WTC11 (cell line): Measurements from ENCODE around the gene PCDHGA1. TPM values are rescaled to one million over a fixed set of nuclear protein-coding genes. Genes with fewer than 3 reads are reported as not detected.

Source experiments
- ATAC-seq: fragments of 200-7000 bp; cut with Tn5 transposase; 2 replicates; pipeline ENCODE4 v1.10.0; 2021; ENCODE audit warnings: mild to moderate bottlenecking, moderate library complexity
- CTCF ChIA-PET: fragments of 300-600 bp; sonication (Branson Sonifier 250); formaldehyde crosslinking; loops from one replicate; lab custom pipeline; 2021; ENCODE audit warnings: antibody characterized with exemption; lab: Charles Lee
- POLR2A ChIA-PET: fragments of 350-600 bp; sonication (Branson Sonifier 250); formaldehyde crosslinking; loops from one replicate; lab custom pipeline; 2021; ENCODE audit warnings: antibody characterized with exemption; lab: Charles Lee
- DNase-seq: peaks from one replicate; pipeline ENCODE4 v3.0.0; 2021; ENCODE audit warnings: low spot score
- H3K27ac Mint-ChIP-seq: 2 replicates; pipeline ENCODE4 v1.8.0; 2021; ENCODE audit warnings: mixed read lengths
- H3K27me3 Mint-ChIP-seq: 2 replicates; pipeline ENCODE4 v1.8.0; 2021; ENCODE audit warnings: low read depth, mild to moderate bottlenecking, moderate library complexity, mixed read lengths
- H3K36me3 Mint-ChIP-seq: 2 replicates; pipeline ENCODE4 v1.8.0; 2021; ENCODE audit warnings: mixed read lengths
- H3K4me1 Mint-ChIP-seq: 2 replicates; pipeline ENCODE4 v1.8.0; 2022; ENCODE audit warnings: mixed read lengths
- H3K4me3 Mint-ChIP-seq: 2 replicates; pipeline ENCODE4 v1.8.0; 2021; ENCODE audit warnings: mild to moderate bottlenecking, moderate library complexity, mixed read lengths
- H3K9me3 Mint-ChIP-seq: 2 replicates; pipeline ENCODE4 v1.8.0; 2021; ENCODE audit warnings: mixed read lengths
- ATF1 ChIP-seq: sonication (generic); formaldehyde crosslinking; IDR thresholded peaks from 2 replicates; pipeline ENCODE4 v1.8.1; 2023; ENCODE audit warnings: mild to moderate bottlenecking, moderate library complexity, missing genetic modification reagents
- CBFB ChIP-seq: sonication (generic); formaldehyde crosslinking; IDR thresholded peaks from 2 replicates; pipeline ENCODE4 v1.8.1; 2022; ENCODE audit warnings: mild to moderate bottlenecking, low read depth, missing genetic modification reagents
- ELF4 ChIP-seq: sonication (generic); formaldehyde crosslinking; IDR thresholded peaks from 2 replicates; pipeline ENCODE4 v1.8.1; 2022; ENCODE audit warnings: low read depth, mild to moderate bottlenecking, moderate library complexity, missing genetic modification reagents
- FOXP1 ChIP-seq: sonication (generic); formaldehyde crosslinking; IDR thresholded peaks from 2 replicates; pipeline ENCODE4 v1.8.0; 2022; ENCODE audit warnings: missing genetic modification reagents, mild to moderate bottlenecking, moderate library complexity, borderline replicate concordance
- NR2C2 ChIP-seq: sonication (generic); formaldehyde crosslinking; IDR thresholded peaks from 2 replicates; pipeline ENCODE4 v1.8.0; 2022; ENCODE audit warnings: mild to moderate bottlenecking, missing genetic modification reagents
- NR3C1 ChIP-seq: sonication (generic); formaldehyde crosslinking; conservative IDR thresholded peaks from 2 replicates; pipeline ENCODE4 v1.8.1; 2023; ENCODE audit warnings: low read depth, mild to moderate bottlenecking, missing genetic modification reagents
- PREB ChIP-seq: sonication (generic); formaldehyde crosslinking; IDR thresholded peaks from 2 replicates; pipeline ENCODE4 v1.8.1; 2022; ENCODE audit warnings: mild to moderate bottlenecking, missing genetic modification reagents, moderate library complexity, borderline replicate concordance
- PRRX2 ChIP-seq: fragments of 250-450 bp; sonication (Bioruptor Pico); IDR thresholded peaks from 2 replicates; pipeline ENCODE4 v1.8.0; 2021; ENCODE audit warnings: mild to moderate bottlenecking
- TEAD4 ChIP-seq: sonication (generic); formaldehyde crosslinking; IDR thresholded peaks from 2 replicates; pipeline ENCODE4 v1.8.0; 2022; ENCODE audit warnings: mild to moderate bottlenecking, missing genetic modification reagents
- USF2 ChIP-seq: sonication (generic); formaldehyde crosslinking; IDR thresholded peaks from 2 replicates; pipeline ENCODE4 v1.8.1; 2023; ENCODE audit warnings: mild to moderate bottlenecking, missing genetic modification reagents, moderate library complexity
- ZBTB21 ChIP-seq: sonication (generic); formaldehyde crosslinking; IDR thresholded peaks from 2 replicates; pipeline ENCODE4 v1.8.1; 2023; ENCODE audit warnings: mild to moderate bottlenecking, missing genetic modification reagents, borderline replicate concordance
- ZNF121 ChIP-seq: sonication (generic); formaldehyde crosslinking; IDR thresholded peaks from 2 replicates; pipeline ENCODE4 v1.8.0; 2023; ENCODE audit warnings: missing genetic modification reagents
- ZNF138 ChIP-seq: sonication (generic); formaldehyde crosslinking; conservative IDR thresholded peaks from 2 replicates; pipeline ENCODE4 v1.8.1; 2022; ENCODE audit warnings: mild to moderate bottlenecking, moderate library complexity, missing genetic modification reagents
- ZNF219 ChIP-seq: sonication (generic); formaldehyde crosslinking; IDR thresholded peaks from 2 replicates; pipeline ENCODE4 v1.8.0; 2023; ENCODE audit warnings: missing genetic modification reagents, mild to moderate bottlenecking, borderline replicate concordance
- ZNF512 ChIP-seq: sonication (generic); formaldehyde crosslinking; IDR thresholded peaks from 2 replicates; pipeline ENCODE4 v1.8.1; 2022; ENCODE audit warnings: missing genetic modification reagents, borderline replicate concordance
- total RNA-seq: library from RNA; stranded (reverse); gene quantifications from 3 replicates; pipeline ENCODE4 v1.2.3, GENCODE V29; 2021
- TF ChIP-seq, protein P1 (sequence below): fragments of 200-600 bp; IDR thresholded peaks from 2 replicates; pipeline ENCODE4 v1.8.0; 2022; ENCODE audit warnings: antibody characterized with exemption

Gene PCDHGA1
- total RNA-seq, 1 experiment from 2014 or later: 1.5 TPM

GRCh38 chr5:141490771-141491170 is 160.5 kb downstream of the PCDHGA1 start:
- ChIA-PET CTCF (interaction anchor here (1.0 to 6.8 kb wide), 9 partner anchors 14 to 267 kb away, joined by 3 to 113 read pairs (median 13); partner anchors contain the start of genes PCDHB14, PCDHGA10, PCDHGA11 and PCDHGB6), POLR2A (interaction anchor here (1.0 kb wide), 1 partner anchor 15 kb away, joined by 3 read pairs; the partner anchor contains the start of gene PCDHGC3)
- Mint-ChIP-seq H3K27me3 (peaks cover 68% of the 10 kb centered on the region), H3K36me3 (peaks cover 16% of the 10 kb centered on the region), H3K9me3 (no peaks in the 10 kb centered on the region), H3K4me3 (no peak overlapping the region), H3K4me1 (peaks cover 54% of the 10 kb centered on the region), H3K27ac (no peak overlapping the region)
- ATAC-seq (no peak), DNase-seq (no peak)
- TF ChIP-seq NR3C1 (CRISPR knock-in tag) (no peak), PRRX2 (CRISPR knock-in tag) (no peak), ZNF121 (CRISPR knock-in tag) (no peak), ELF4 (CRISPR knock-in tag) (no peak), ZBTB21 (CRISPR knock-in tag) (no peak), PREB (no peak), ATF1 (CRISPR knock-in tag) (no peak), ZNF512 (no peak), ZNF138 (CRISPR knock-in tag) (no peak), NR2C2 (no peak), CBFB (CRISPR knock-in tag) (no peak), FOXP1 (CRISPR knock-in tag) (no peak), TEAD4 (CRISPR knock-in tag) (no peak)
- TF ChIP-seq, protein P1, sequence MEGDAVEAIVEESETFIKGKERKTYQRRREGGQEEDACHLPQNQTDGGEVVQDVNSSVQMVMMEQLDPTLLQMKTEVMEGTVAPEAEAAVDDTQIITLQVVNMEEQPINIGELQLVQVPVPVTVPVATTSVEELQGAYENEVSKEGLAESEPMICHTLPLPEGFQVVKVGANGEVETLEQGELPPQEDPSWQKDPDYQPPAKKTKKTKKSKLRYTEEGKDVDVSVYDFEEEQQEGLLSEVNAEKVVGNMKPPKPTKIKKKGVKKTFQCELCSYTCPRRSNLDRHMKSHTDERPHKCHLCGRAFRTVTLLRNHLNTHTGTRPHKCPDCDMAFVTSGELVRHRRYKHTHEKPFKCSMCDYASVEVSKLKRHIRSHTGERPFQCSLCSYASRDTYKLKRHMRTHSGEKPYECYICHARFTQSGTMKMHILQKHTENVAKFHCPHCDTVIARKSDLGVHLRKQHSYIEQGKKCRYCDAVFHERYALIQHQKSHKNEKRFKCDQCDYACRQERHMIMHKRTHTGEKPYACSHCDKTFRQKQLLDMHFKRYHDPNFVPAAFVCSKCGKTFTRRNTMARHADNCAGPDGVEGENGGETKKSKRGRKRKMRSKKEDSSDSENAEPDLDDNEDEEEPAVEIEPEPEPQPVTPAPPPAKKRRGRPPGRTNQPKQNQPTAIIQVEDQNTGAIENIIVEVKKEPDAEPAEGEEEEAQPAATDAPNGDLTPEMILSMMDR: no peak

DNA sequence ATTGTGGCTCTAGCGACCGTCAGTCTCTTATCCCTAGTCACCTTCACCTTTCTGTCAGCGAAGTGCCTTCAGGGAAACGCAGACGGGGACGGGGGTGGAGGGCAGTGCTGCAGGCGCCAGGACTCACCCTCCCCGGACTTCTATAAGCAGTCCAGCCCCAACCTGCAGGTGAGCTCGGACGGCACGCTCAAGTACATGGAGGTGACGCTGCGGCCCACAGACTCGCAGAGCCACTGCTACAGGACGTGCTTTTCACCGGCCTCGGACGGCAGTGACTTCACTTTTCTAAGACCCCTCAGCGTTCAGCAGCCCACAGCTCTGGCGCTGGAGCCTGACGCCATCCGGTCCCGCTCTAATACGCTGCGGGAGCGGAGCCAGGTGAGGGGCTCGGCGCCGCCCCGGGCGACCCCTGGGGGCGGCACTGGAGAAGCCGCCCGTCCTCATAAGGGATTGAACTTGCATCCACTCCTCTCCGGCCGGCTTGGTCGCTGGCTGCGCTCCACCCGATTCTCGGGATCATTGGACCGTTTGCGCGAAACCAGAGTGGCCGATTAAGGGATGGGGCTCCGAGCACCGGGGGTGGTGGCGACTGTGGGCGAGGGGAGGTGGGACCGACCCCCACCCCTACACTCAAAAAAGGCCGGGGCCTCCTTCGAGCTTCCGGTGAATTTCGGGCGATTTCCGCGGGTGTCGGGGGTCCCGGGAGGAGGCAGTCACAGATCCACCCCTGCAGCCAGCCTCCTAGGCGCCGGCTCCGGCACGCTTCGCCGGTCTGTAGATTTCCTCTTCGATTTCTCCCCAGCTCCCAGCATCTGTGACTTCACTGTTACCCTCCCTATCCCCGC is 161.2 kb downstream of the PCDHGA1 start:
- H3K9me3 Mint-ChIP-seq: no peaks in the 10 kb centered on the region
- H3K36me3 Mint-ChIP-seq: peaks cover 13% of the 10 kb centered on the region
- ChIA-PET CTCF (interaction anchor here (0.8 to 6.8 kb wide), 16 partner anchors 8 to 299 kb away, joined by 3 to 113 read pairs (median 7); partner anchors contain the start of genes PCDHB10, PCDHB14, PCDHB15 and PCDHGA10), POLR2A (interaction anchor here (1.0 to 1.7 kb wide), 2 partner anchors 16 to 74 kb away, joined by 3 to 4 read pairs; partner anchors contain the start of genes PCDHGB7 and PCDHGC3)
- H3K4me3 Mint-ChIP-seq: peak overlapping the region; percentile 66
- H3K27ac Mint-ChIP-seq: no peak overlapping the region
- H3K27me3 Mint-ChIP-seq: peaks cover 60% of the 10 kb centered on the region
- peaks cover 57% of the 10 kb centered on the region for H3K4me1 Mint-ChIP-seq
- TF ChIP-seq USF2 (CRISPR knock-in tag) (no peak), FOXP1 (CRISPR knock-in tag) (no peak), ZNF219 (0 out of 2 replicates have a peak, but pooled peaks have one; percentile 10)
- ATAC-seq: peak; percentile 29
- peak; percentile 44 for DNase-seq
